GM21367 (cell line): ENCODE results near the gene ZDHHC13.

Source experiments
- ATAC-seq: cut with Tn5 transposase; IDR thresholded peaks from one replicate; pipeline ENCODE4 v1.9.1; 2021; ENCODE audit not compliant: unreplicated experiment

ZDHHC13 gene

GRCh38 chr11:19201737-19202605 is 85.0 kb downstream of the ZDHHC13 start, which contains the start of gene CSRP3:
Gene CSRP3, minus strand, starts transcription at chr11:19201983. Its CDS starts 9,535 bp downstream, at chr11:19192448.
- no peak for ATAC-seq

DNA sequence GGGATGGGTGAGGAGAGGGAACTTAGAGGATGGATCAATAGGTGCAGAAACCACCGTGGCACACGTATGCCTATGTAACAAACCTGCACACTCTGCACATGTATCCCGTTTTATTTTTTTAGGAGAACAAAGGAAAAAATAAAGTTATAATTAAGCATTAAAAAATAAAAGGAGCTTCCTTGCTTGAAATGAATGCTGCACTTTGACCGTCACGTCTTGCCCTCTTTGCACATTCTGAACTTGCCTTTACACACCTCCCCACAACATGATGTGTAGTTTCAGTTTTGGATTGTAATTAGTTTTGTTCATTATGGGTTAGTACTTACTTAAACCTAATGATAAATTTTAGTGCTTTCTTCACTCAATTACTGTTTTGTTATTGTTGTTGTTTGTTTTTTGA is 87.9 kb downstream of the ZDHHC13 start:
- ATAC-seq, result no peak

DNA sequence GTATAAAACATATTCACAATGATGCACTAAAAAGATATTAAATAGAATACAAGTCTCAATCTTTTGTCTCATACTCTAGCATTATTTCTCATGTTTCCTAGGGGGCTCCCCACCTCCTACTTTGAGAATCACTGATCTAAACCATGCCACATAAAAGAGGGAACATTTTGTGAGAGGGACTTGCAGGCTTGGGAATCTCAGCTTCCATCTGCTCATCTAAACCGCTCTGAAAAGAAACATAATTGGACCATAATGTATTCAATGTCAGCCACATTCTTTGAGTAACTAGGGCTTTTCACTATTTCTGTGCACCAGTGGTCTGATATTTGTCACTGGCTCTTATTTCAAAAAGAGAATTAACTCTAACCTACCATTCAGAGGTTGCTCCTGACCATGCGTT is 91.2 kb downstream of the ZDHHC13 start:
- no peak for ATAC-seq

DNA sequence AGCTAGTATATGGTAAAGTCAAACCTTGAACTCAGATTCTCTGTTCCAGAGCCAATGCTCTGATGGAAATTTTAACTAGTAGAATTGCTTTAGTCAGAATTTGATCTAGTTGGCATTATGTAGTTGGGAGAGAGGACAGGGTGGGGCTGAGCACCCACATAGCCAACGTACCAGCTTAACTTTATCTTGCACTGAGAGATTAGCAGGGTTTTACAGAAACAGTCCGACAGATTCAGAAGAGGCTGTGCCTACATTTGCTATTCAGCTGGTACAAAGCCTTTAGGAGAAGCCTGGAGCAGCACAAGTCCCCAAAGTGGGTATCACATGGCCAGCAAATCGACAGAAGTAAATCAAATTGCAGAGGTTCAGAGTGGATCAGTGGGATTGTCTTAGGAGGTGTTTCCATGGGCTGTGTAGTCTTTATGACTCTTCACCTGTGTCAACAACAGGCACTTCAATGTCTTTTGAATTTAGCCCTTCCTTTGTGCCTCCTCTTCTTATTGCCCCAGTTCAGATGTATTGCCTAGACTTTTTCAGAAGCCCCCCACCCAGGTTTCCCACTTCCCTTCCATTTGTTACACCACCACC is 92.1 kb downstream of the ZDHHC13 start:
- ATAC-seq, result no peak

DNA sequence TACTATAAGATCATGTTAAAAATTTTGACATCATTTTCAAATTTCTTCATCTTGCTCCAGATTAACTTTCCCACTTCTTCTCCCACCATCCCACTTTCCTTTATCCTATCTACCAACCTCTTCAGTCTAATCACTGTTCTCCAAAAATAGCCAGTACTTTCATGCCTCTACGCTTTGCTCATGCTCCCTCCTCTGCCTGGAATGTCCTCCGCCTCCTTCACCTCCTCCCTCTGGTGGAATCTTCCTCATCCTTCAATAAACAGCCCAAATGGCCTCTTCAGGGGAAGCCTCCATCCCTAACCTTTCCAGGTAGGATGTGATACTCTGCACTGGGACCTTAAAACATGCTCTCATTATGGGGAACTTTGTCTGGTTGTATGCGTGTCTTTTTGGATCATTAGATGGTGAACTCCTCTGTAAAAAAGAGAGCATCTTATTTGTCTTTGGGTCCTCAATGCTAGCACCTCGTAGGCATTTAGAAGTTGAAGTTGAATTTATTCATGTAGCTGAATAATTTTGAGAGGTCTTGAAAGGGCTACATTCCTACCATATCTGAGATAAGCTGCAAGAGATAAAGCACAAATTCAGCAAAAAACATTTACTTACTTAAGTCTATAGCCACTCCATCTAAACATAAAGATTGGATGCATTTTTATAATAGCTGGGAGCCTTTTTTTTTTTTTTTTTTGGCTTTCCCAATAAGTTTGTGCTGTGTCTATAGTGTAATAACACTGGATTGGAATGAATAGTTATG is 92.8 kb downstream of the ZDHHC13 start:
- no peak for ATAC-seq

DNA sequence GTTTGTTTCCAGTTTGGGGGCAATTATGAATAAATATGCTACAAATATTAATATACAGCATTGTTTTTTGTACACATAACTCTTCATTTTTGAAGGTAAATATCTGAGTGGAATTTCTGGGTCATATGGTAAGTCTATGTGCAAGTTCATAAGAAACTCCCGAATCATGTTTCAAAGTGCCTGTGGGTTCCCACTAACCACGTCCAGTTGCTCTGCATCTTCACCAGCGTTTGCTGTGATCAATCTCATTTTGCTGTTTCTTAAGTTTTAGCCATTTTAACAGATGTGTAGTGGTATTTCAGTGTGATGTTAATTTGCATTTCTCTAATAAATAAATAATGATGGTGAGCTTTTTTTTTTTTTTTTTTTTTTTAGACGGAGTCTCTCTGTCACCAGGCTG is 99.1 kb downstream of the ZDHHC13 start:
- no peak for ATAC-seq

DNA sequence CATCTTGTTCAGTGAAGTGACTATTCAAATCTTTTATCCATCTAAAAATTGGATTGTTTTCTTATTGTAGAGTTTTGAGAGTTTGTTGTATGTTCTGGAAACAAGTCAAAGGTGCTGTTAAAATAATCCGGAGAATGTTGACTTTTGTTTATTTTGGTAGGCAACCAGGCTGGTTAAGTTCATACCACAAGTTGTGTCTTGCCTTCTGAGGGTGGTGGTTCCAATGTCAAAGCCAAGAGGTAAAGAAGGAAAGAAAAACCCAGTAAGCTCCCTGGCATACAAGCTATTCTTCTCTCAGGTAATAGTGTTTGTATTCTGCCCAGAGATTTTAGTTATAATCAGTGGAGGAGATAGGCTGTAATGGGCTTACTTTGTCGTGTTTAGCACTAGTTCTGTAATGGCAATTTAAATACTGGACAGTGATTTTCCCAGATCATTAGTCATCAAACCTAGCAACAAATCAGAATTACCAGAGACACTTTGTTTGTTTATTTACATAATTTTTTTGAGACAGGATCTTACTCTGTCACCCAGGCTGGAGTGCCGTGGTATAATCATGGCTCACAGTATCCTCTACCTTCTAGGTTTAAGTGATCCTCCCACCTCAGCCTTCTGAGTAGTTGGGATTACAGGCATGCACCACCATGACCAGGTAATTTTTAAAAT is 99.9 kb downstream of the ZDHHC13 start:
- no peak for ATAC-seq

DNA sequence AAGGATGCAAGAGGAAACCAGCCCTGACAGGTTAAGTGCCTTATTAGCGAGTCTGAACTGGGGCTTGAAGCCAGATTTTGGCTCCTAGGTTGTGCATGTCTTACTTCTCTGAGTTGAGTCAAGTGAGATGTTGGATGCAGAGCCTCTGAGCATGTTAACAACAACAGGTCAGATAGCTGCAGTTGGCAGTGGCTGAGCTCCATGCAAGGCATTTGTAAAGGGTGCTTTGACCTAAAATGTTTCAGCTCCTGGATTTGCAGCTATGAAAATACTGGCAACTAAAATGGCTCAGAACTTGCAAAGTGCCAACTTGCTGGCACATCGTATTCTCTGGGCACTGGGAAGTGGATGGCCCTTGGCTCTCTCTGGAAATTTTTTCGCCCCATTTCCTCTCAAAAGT is 101.2 kb downstream of the ZDHHC13 start:
- no peak for ATAC-seq

DNA sequence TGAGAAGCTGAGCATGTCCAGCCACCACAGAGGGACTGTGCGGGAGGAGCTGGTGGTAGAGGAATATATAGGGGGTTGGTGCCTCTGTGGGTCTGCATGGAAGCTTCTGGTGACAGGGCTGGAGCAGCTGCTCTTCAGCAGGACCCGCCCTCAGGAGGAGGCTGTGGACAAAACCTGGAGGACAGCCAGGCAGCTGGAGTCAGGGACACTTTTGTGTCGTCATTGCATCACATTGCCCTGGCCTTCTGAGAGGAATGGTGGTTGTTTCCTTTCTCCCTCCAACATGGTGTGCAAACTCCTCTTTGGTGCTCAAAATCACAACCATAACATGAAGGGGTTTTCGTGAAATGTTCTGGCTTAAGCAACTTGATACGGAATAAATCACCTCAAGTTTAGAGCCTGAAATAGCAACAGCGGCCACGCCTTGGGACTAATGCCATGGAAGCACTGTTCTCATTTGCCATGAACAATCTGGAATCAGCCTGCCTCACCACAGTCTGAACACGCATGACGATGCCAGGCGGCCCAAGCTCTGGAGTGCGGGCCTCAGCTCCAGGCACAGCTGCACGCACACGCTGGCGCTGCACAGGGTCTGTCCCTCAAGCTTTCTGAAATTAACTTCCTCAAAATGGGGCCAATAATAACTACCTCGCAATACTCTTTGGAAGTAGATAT is 102.0 kb downstream of the ZDHHC13 start:
- ATAC-seq, result no peak

- no peak for ATAC-seq
Observed at GRCh38 chr11:19220903-19221724, 104.1 kb downstream of the ZDHHC13 start.

GRCh38 chr11:19225123-19225522 is 108.2 kb downstream of the ZDHHC13 start:
- no peak for ATAC-seq

GRCh38 chr11:19225581-19225980 is 108.6 kb downstream of the ZDHHC13 start:
- ATAC-seq, result no peak
